ENCODE results near the gene ZNHIT2.

ZNHIT2 gene

GRCh38 chr11:65067446-65067845, 50.1 kb downstream of the ZNHIT2 start:
- DNase-seq, result no peak

DNA sequence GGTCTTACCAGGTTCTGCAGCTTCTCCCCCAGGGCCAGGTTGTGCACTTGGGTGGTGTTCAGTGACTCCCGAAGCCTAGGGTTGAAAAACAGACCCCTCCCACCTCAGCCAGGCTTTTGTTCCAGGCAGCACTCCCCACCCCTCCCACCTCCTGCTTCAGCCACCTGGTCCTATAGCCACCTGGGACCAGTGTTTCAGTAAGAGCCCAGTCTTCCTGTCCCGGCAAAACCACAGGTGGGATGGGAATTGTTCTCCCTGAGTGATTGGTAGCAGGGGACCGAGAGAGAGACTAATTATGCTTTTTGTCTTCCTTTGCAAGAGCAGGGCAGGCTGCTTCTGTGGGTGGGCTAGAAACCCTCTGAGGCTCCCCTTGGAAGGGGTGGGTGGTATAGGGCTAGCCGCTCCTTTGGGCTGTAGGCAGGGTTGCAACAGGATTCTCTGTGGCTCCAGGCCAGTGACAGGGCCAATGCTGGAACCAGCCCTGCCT, 50.7 kb downstream of the ZNHIT2 start:
- DNase-seq, result peak; percentile 67 to 93 (median 77)
